GM10847 (cell line): Measurements from ENCODE around the gene KLF6.

Source experiments
- POLR2A ChIP-seq: IDR thresholded peaks from 2 replicates; pipeline ENCODE4 v1.6.1; 2011; ENCODE audit not compliant: insufficient read length; ENCODE audit errors: extremely low read depth

KLF6 gene

GRCh38 chr10:3803295-3803926, 18.4 kb upstream of the KLF6 start:
- no peak for TF ChIP-seq POLR2A

DNA sequence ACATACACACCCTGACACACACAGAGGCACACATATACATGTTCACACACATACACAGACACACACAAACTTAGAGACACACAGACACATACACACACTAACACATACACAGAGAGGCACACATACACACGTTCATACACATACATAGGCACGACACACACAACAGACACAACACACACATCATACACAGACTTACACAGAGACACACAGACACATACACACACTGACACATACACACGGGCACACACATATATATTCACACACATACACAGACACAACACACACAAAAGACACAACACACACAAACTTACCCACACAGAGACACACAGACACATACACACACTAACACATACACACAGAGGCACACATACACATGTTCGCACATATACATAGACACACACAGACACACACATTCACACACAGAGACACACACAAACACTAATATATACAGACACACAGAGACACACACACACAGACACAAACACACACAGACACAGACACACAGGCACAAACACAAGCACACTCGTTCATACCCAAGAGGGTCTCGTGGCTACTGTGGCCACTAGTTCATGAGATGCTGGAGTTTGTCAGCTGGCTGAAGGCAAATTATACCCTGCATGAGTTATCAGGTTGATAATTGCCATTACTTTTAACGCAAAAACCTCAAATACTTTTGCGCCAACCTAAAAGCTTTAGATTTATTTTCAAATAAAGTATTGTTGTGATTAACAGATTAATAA, 17.7 kb upstream of the KLF6 start:
- no peak for TF ChIP-seq POLR2A

DNA sequence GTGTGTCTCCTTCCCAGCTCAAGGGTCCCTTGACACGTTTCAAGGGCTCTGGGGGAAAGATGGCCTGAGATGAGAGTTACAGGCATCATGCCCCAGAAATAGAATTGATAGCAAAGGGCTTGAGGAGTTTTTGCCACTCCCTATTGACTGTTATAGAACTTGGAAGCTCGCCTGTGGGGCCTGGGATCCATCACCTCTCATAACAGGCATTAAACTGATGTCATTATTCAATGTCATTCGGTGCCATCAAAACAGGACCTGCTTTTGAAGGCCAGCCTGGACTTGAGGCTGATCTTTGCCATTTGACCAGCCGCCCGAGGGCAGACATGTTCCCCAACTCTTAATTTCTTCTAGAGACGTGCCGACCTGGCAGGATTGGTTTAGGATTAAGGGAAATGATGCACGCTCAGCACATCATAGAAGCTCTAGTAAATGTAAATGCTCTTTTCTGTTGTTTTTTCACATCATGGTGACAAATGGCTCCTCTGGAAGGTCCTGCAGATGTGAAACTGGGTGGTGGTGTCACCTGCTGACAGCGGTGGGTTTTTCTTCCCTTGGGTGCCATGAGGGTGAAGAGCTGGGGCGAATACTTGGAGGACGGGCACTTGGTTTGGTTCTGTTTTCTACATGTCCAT, 16.7 kb upstream of the KLF6 start:
- TF ChIP-seq POLR2A, result no peak

DNA sequence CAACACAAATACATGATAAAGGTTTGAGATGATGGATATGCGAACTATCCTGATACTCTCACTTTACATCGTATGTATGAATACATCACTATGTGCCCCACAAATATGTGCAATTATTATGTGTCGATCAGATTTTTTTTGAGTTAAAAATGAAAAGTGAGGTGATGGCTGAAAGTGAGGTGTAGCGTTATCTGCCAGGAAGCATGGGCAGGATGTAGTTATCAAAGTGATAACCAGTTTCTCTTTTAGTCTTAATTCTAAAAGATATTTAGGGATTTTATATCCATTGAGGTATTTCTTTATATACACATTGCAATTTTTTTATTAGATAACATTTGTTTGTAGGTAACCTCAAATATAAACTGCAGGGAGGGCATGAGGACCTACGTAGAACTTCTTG, 15.6 kb upstream of the KLF6 start:
- TF ChIP-seq POLR2A, result no peak

DNA sequence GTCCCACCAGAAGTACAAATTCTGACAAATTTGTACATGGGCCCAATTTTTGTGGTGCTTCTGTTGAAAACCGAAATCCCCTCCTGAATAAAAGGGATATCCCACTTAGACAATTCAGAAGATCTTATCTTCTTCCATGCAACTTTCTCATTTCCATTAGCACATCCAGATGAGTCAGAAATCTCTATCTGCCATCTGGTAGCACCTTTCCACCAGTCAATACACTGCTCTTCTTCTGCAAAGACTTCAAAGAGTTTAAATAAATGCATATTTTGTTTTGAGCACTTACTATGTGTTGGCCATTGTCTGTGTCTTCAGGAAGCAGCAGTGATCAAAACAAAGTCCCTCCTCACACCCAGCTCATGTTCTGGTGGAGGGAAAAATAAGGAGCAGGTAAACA, 12.7 kb upstream of the KLF6 start:
- TF ChIP-seq POLR2A, result no peak

- TF ChIP-seq POLR2A, result no peak
Measured at GRCh38 chr10:3793553-3793952, 8.5 kb upstream of the KLF6 start.

GRCh38 chr10:3792710-3793219, 7.8 kb upstream of the KLF6 start:
- no peak for TF ChIP-seq POLR2A

- no peak for TF ChIP-seq POLR2A
Measured at GRCh38 chr10:3791974-3792633, 7.1 kb upstream of the KLF6 start.

GRCh38 chr10:3790858-3791257, 5.8 kb upstream of the KLF6 start:
- TF ChIP-seq POLR2A, result no peak

GRCh38 chr10:3790272-3790671, 5.3 kb upstream of the KLF6 start:
- no peak for TF ChIP-seq POLR2A

- TF ChIP-seq POLR2A, result no peak
Measured at GRCh38 chr10:3789621-3790020, 4.6 kb upstream of the KLF6 start.

DNA sequence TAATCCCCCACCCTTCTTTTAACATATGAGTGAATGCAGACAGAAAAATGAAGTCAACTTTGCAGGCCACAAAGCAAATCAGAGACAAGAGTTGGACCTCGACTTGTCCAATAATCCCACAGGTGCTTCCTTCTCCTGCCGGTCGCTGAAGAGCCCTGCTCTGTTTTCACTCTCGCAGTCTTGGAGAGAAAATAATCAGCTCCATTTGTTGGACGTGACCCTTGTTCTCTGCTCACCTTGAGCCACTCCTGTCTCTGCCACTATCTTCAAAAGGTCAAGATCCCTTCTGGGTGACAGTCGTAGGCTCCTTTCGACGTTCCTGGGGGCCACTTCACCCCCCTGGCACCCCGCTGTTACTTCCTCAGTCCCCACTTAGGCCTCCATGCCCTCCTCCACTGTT, 2.8 kb upstream of the KLF6 start:
- TF ChIP-seq POLR2A, result no peak

DNA sequence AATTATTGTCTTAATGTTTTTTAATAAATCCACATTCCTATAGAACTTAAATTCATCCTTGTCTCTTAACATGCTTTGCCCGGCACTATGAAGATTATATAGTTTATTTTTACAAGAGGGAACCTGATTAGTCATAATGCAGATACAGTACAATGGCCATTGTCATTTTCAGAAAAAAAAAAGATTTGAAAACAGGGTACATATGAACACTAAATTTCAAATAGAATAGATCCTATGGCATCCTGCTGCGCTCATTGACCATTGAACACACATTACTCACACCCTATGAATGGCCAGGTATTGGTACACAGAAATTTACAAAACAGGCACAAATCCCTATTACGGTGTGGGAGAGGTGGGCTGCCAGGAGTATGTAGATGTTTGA, 2.0 kb upstream of the KLF6 start:
- TF ChIP-seq POLR2A, result no peak

DNA sequence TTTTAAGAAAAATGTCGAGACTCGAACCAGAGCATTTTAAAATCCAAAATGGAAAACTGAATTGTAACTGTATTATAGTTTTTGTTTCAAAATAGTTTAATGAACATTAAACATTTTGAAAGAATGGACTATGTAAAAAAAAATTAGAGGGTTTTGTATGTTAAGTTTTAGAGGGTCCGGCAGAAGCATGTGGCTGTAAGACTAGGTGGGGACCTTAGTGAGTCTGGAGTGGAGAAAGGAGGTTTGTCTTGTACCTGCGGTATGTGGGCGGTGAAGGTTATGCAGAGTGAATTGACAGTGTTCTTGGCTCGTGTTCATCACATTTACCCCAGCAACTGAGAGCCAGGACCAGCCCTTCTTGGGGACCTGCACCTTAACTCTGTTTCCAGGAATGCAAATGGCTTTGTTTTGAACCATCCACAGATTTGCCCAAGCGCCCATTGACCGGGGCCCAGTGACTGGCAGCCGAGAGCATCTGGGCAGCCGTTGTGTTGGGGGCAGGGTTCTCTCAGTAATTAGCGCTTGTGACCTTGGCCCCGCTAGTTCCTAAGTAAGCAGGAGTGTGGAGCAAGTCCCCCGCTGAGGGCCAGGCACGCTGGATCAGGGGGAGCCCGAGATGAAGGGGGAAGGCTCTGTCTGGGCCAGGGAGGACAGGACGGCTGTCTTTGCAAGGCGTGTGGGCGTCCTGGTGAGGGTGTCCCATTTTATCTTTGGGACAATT, 1.4 kb upstream of the KLF6 start:
- TF ChIP-seq POLR2A, result no peak

DNA sequence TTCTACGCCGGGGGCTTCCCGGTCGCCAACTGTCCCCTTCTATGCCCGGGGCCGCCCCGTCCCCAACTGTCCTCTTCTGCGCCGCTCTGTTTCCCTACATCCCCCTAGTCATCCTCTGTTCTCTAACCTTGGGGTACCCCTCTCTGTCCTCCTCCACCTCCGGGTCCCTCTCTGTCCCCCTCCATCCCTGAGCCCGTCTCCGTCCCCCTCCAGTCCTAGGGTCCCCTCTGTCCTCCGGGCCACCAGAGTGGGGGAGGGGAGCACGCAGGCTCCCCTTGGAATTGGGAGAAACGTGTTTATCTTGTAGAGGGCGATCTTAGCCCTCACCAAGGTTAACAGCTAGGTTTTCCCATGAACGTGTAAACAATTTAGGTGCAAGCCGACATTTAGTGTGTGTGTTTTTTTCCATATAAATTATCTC, 852 bp upstream of the KLF6 start:
- TF ChIP-seq POLR2A, result no peak
